Fibroblast of lung (primary cell): ENCODE data around the gene LRMDA. TPM values are rescaled to one million over a fixed set of nuclear protein-coding genes. Genes with fewer than 3 reads are reported as not detected.
A peak's percentile ranks its signal among the peaks of the same experiment; 100 is the strongest.

Source experiments
- DNase-seq, 2 donors: peaks; one replicate each; pipeline versions ENCODE4 v3.0.0 to v3.0.0-alpha.2; 2010; ENCODE audit warnings: low read depth in 2 of 2
- H2AFZ ChIP-seq: 2 replicates; pipeline ENCODE4 v1.5.1; 2012; ENCODE audit warnings: low read length, control low read depth, inconsistent platforms
- H3K27ac ChIP-seq: 2 replicates; pipeline ENCODE4 v1.5.1; 2011; ENCODE audit warnings: low read length, control low read depth; ENCODE audit not compliant: insufficient read depth
- H3K27me3 ChIP-seq: 2 replicates; pipeline ENCODE4 v1.5.1; 2011; ENCODE audit warnings: mild to moderate bottlenecking, low read length; ENCODE audit not compliant: control insufficient read depth, insufficient read depth
- H3K36me3 ChIP-seq: 2 replicates; pipeline ENCODE4 v1.5.1; 2011; ENCODE audit warnings: low read length; ENCODE audit not compliant: control insufficient read depth, insufficient read depth
- H3K4me1 ChIP-seq: 2 replicates; pipeline ENCODE4 v1.5.1; 2011; ENCODE audit warnings: low read length; ENCODE audit not compliant: control insufficient read depth, insufficient read depth; ENCODE audit errors: extremely low read depth
- H3K4me2 ChIP-seq: 2 replicates; pipeline ENCODE4 v1.5.1; 2011; ENCODE audit warnings: low read length, control low read depth; ENCODE audit not compliant: insufficient read depth; ENCODE audit errors: extremely low read depth
- H3K4me3 ChIP-seq, 4 experiments: fragments of 200-600 bp in 1 of 4; sonication (generic) in 1 of 4; replicated peaks in 1 of 4; 2 replicates each; pipeline ENCODE4 v1.5.1; 2011 to 2016; ENCODE audit warnings: low read length in 4 of 4, low read depth in 3 of 4, mild to moderate bottlenecking in 3 of 4, control low read depth in 2 of 4, inconsistent platforms in 1 of 4, mixed read lengths in 1 of 4; ENCODE audit not compliant: insufficient read depth in 1 of 4; ENCODE audit errors: control extremely low read depth in 1 of 4
- H3K79me2 ChIP-seq: 2 replicates; pipeline ENCODE4 v1.5.1; 2012; ENCODE audit warnings: mild to moderate bottlenecking, low read length, inconsistent platforms; ENCODE audit not compliant: control insufficient read depth, insufficient read depth
- H3K9ac ChIP-seq: 2 replicates; pipeline ENCODE4 v1.5.1; 2011; ENCODE audit warnings: mild to moderate bottlenecking, low read length, control low read depth; ENCODE audit not compliant: insufficient read depth
- H3K9me3 ChIP-seq: 2 replicates; pipeline ENCODE4 v1.5.1; 2012; ENCODE audit warnings: low read depth, low read length; ENCODE audit not compliant: control insufficient read depth, insufficient read depth
- H4K20me1 ChIP-seq: 2 replicates; pipeline ENCODE4 v1.5.1; 2011; ENCODE audit warnings: low read length; ENCODE audit not compliant: control insufficient read depth, insufficient read depth; ENCODE audit errors: extremely low read depth
- CTCF ChIP-seq, 2 donors: IDR thresholded peaks in 1 of 2; conservative IDR thresholded peaks in 1 of 2; 1 replicate in 1 of 2; 2 replicates in 1 of 2; pipeline ENCODE4 v1.5.1; 2011 to 2012; ENCODE audit warnings: low read length in 2 of 2, control low read depth in 1 of 2, inconsistent platforms in 1 of 2, low read depth in 1 of 2, mild to moderate bottlenecking in 1 of 2
- EZH2 ChIP-seq: IDR thresholded peaks from 2 replicates; pipeline ENCODE4 v1.5.1; 2012; ENCODE audit warnings: low read length, control low read depth, mild to moderate bottlenecking; ENCODE audit errors: missing control alignments
- polyA plus RNA-seq, 2 donors: library from polyadenylated mRNA; depleted of rRNA in 1 of 2; stranded (reverse) in 1 of 2; unstranded in 1 of 2; fragments of >200 nt; gene quantifications; 2 replicates each; pipeline ENCODE4 v1.2.1, GENCODE V29; 2011 to 2012; ENCODE audit warnings: missing spikeins in 1 of 2
- total RNA-seq: library from RNA; depleted of rRNA; stranded (reverse); fragments of >200 nt; gene quantifications from 2 replicates; pipeline ENCODE4 v1.2.1, GENCODE V29; 2014

Gene LRMDA
- total and polyA plus RNA-seq, 2 donors (not counting 1 experiment from before 2014, with no cell fraction given) = 1.7 to 2.0 TPM

GRCh38 chr10:76429368-76430060 is 998.1 kb downstream of the LRMDA start:
- Histone ChIP-seq H2AFZ (no peak overlapping the region), H3K4me1 (peaks cover 28% of the 10 kb centered on the region), H3K79me2 (no peaks in the 10 kb centered on the region), H3K36me3 (no peaks in the 10 kb centered on the region), H3K9me3 (no peaks in the 10 kb centered on the region), H3K27ac (no peak overlapping the region), H4K20me1 (no peaks in the 10 kb centered on the region), H3K9ac (no peak overlapping the region), H3K4me3 (no peak overlapping the region), H3K27me3 (no peaks in the 10 kb centered on the region), H3K4me2 (peak overlapping the region; percentile 7)
- DNase-seq = no peak
- TF ChIP-seq CTCF (conservative IDR thresholded peaks at IDR 0.05 in 1 of 2, IDR thresholded peaks at IDR 0.05 in 1 of 2; ENCODE audit: low read depth in 1 of 2, low read length in 2 of 2) (no peak), EZH2 (no peak)

- Histone ChIP-seq H3K9ac (no peak overlapping the region), H3K9me3 (no peaks in the 10 kb centered on the region), H3K4me2 (peak overlapping the region; percentile 11), H3K79me2 (no peaks in the 10 kb centered on the region), H3K4me3 (no peak overlapping the region), H2AFZ (peak overlapping the region; percentile 52), H3K36me3 (no peaks in the 10 kb centered on the region), H3K27ac (peak overlapping the region; percentile 26), H3K27me3 (no peaks in the 10 kb centered on the region), H3K4me1 (peaks cover 28% of the 10 kb centered on the region), H4K20me1 (no peaks in the 10 kb centered on the region)
- DNase-seq = peak in 1 of 2 donors; percentile 40
- TF ChIP-seq CTCF (conservative IDR thresholded peaks at IDR 0.05 in 1 of 2, IDR thresholded peaks at IDR 0.05 in 1 of 2; ENCODE audit: low read depth in 1 of 2, low read length in 2 of 2) (no peak), EZH2 (no peak)
Observed at GRCh38 chr10:76430061-76430645, 998.7 kb downstream of the LRMDA start.

DNA sequence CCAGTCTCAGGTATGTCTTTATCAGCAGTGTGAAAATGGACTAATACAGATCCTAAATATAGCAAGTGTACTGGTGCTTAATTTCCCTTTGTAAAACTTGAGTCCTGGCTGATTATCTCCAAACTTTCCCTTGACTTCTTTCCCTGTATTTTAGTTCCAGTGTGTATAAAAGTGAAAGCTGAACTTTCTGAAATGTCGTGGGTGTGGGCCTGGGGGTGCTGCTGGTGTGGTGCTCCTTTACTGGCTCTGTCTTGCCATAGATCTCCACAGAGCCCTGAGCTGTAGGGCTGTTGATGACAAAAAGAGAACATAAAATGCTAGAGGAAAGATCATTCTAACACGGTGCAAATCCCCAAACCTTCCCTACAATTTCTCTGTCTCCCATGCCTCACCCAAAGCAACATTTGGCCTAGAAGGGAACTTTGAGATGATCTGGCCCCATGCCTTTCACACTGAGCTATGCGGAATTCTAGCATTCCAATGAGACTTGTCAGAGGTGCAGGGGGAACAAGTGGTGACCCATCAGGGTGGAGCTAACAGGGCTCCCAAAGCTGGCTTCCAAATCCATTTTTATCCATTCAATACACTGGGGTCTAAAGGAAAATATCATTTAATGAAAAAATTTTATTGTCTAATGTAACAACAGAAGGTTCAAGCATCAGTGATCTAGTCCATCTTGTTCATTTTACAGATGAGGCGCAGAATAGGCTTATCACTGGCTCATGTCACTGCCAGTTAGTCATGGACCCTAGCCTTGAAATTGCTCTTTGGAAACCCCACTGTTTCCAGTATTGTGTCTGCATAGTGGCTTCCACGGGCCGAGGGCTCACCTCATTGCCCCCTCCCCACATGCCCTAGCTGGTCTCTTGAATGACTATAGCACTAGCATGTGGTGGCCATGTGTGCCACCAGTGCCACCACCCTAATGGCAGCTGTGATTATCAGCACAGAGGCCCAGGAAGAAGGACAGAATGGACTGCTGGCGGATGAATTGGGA is 1000.9 kb downstream of the LRMDA start:
- H3K4me1 ChIP-seq = peaks cover 30% of the 10 kb centered on the region

More for the DNA sequence above, 1000.9 kb downstream of the LRMDA start:
- Histone ChIP-seq H3K36me3 (no peaks in the 10 kb centered on the region), H4K20me1 (no peaks in the 10 kb centered on the region), H3K4me2 (peak overlapping the region; percentile 87), H3K4me3 (peak overlapping the region in 1 of 4 experiments; percentile 17), H3K9me3 (no peaks in the 10 kb centered on the region), H2AFZ (peak overlapping the region; percentile 14), H3K9ac (no peak overlapping the region), H3K79me2 (no peaks in the 10 kb centered on the region), H3K27ac (peak overlapping the region; percentile 75), H3K27me3 (no peaks in the 10 kb centered on the region)
- DNase-seq = peak; percentile 88 to 90
- TF ChIP-seq CTCF (conservative IDR thresholded peaks at IDR 0.05 in 1 of 2, IDR thresholded peaks at IDR 0.05 in 1 of 2; ENCODE audit: low read depth in 1 of 2, low read length in 2 of 2) (no peak), EZH2 (no peak)
